Body of pancreas (tissue), 4 donors: ENCODE data around the gene GABRA4.

Experiments used
- POLR2A ChIP-seq, 3 donors: fragments of 450-650 bp; IDR thresholded peaks; one replicate each; pipeline ENCODE4 v1.6.1; 2016; ENCODE audit warnings: antibody characterized with exemption in 3 of 3, mild to moderate bottlenecking in 2 of 3
- TF ChIP-seq, protein P1 (sequence below), 7 experiments: fragments of 450-650 bp in 4 of 7; fragments of 200-600 bp in 3 of 7; sonication (generic) in 3 of 7; IDR thresholded peaks; one replicate each; pipeline ENCODE4 v1.5.1; 2016 to 2019; ENCODE audit warnings: antibody characterized with exemption in 7 of 7

- TF ChIP-seq, protein P1, sequence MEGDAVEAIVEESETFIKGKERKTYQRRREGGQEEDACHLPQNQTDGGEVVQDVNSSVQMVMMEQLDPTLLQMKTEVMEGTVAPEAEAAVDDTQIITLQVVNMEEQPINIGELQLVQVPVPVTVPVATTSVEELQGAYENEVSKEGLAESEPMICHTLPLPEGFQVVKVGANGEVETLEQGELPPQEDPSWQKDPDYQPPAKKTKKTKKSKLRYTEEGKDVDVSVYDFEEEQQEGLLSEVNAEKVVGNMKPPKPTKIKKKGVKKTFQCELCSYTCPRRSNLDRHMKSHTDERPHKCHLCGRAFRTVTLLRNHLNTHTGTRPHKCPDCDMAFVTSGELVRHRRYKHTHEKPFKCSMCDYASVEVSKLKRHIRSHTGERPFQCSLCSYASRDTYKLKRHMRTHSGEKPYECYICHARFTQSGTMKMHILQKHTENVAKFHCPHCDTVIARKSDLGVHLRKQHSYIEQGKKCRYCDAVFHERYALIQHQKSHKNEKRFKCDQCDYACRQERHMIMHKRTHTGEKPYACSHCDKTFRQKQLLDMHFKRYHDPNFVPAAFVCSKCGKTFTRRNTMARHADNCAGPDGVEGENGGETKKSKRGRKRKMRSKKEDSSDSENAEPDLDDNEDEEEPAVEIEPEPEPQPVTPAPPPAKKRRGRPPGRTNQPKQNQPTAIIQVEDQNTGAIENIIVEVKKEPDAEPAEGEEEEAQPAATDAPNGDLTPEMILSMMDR (IDR thresholded peaks at IDR 0.05), result no peak
- TF ChIP-seq POLR2A (IDR thresholded peaks at IDR 0.05), result no peak
Measured at GRCh38 chr4:47031751-47032404, 38.5 kb upstream of the GABRA4 start.
